DMS153 treated with DMSO at 0.1 percent for 48 hours (cell line): ENCODE results near the gene HOXC4.
A peak's percentile ranks its signal among the peaks of the same experiment; 100 is the strongest.

ENCODE experiments used
- DNase-seq: peaks from one replicate; lab custom pipeline; 2025; ENCODE audit not compliant: unreplicated experiment; lab: John Stamatoyannopoulos, UW

The HOXC4 gene

DNA sequence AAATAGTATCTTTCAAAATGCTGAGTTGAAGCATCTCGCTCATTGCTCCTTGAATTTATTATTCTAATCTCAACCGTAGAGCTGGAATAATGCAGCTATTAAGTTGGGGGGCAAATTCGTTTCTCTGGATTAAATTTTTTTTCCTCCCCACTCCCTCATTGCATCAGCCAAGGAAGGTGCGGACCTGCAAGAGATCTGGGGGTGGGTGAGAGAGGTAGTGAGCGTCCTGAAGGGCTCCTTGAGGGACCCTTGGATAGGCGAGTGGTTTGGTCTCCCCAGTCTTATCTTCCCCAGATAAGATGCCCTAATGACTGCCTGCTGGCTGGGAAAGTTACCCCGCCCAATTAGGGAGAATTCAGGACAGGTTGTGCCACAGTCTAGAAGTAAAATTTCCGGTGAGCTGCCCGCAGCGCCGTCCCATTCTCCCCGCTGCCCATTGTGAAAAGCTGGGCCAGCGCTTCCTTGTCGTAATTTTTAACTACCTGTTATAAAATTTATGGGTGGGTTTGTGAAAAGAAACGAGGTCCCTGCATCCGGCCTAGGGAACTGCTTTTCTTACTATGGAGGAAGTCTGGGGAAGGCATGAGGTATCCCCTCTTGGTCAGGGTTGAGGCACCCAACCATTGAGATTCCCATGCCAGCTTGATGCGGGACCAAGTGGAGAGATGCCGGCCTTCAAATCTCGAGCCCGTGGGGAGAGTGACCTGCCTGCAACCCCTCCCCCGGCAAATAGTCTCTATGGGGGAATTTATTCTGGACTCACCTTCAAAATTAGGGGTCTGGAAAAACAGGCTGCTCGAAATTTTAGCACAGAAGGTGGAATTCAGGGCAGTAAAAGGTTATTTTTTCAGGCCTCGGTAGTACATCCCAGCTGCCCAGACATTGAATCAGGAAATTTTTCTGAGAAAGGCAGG is 38.4 kb upstream of the HOXC4 start:
- no peak for DNase-seq

GRCh38 chr12:54016051-54016450 is 37.6 kb upstream of the HOXC4 start:
- no peak for DNase-seq

- no peak for DNase-seq
These were observed 37.1 kb upstream of the HOXC4 start for GRCh38 chr12:54016478-54016964.

DNA sequence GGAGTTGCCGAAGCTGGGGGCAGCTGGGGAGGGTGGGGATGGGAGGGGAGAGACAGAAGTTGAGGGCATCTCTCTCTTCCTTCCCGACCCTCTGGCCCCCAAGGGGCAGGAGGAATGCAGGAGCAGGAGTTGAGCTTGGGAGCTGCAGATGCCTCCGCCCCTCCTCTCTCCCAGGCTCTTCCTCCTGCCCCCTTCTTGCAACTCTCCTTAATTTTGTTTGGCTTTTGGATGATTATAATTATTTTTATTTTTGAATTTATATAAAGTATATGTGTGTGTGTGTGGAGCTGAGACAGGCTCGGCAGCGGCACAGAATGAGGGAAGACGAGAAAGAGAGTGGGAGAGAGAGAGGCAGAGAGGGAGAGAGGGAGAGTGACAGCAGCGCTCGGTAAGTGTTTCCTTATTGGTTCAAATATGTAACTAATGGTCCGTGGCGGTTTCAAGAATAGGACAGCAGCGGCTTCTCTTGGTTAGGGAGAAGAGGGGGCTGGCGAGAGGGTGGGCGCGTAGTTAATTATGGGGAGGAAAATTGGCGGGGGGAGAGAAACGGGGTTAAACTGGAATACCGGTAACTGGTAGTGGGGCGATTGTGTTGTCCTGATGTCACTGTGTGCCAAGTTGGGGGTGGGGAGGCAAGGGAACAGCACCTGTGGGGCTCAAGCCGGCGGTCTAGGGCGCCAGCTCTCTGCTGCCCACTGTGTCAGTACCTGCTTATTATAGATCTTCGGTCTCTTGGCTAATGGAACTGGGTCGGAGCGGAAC is 36.4 kb upstream of the HOXC4 start:
- peak; percentile 65 for DNase-seq

DNA sequence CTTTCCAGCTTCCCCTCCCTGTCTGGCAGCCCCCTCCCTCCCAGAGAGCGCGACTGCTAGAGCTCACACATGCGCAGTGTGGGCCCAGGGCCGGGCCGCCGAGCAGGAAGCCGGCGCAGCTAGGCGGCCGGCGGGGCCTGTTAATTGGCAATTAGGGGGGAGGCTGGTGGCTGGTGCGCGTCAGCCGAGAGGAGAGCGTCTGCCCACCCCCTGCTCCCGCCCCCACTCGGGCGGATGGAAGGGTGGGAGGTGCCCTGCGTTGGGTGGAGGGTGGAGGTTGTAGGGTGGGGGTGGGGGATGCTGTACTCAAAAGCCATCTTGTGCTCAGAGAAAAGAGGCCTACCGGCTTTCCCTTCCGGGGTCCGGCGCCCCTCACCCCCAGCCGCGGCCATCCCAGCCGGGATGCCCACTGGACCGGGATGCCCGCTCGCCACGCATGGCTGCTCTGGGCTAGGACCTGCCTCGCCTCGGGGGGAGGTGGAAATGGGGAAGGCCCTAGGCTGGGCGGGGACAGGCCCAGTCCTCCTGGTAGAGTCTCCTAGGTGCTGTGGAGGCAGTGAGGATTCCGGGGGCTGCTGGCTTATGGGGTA is 35.7 kb upstream of the HOXC4 start:
- peak; percentile 65 for DNase-seq

- no peak for DNase-seq
These were observed 35.1 kb upstream of the HOXC4 start for GRCh38 chr12:54018468-54018984.

GRCh38 chr12:54019091-54019811 is 34.4 kb upstream of the HOXC4 start:
- no peak for DNase-seq

- no peak for DNase-seq
These were observed 33.6 kb upstream of the HOXC4 start for GRCh38 chr12:54019924-54020590.

- DNase-seq: no peak
These were observed 32.8 kb upstream of the HOXC4 start for GRCh38 chr12:54020591-54021405.

DNA sequence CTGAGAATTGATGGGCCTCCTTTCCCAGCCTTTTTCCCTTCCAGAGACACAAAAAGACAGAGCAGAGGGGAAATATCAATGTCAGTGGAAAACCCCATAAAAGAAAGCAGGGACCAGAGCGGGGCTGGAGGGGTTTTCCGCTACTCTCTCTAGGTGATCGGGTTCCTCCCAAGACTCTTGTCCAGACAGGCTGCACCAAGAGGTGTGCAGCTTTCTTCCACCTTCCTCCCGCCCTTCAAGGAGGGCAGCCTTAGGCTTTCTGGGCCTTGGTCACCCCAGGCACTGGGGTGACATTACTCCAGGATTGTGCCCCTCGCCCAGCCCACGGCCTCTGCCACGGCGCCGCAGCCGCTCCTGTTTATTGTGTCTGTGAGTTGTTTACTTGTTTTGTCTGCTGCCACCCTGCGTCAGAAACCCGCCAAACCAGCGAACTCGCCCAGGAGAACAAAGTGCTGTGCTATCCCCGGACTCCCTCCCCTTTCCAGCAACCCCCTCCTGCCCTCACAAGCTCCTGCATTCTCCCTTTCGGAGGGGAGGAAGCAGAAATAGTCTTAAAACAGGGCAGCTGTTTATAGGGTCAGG is 32.1 kb upstream of the HOXC4 start:
- no peak for DNase-seq

DNA sequence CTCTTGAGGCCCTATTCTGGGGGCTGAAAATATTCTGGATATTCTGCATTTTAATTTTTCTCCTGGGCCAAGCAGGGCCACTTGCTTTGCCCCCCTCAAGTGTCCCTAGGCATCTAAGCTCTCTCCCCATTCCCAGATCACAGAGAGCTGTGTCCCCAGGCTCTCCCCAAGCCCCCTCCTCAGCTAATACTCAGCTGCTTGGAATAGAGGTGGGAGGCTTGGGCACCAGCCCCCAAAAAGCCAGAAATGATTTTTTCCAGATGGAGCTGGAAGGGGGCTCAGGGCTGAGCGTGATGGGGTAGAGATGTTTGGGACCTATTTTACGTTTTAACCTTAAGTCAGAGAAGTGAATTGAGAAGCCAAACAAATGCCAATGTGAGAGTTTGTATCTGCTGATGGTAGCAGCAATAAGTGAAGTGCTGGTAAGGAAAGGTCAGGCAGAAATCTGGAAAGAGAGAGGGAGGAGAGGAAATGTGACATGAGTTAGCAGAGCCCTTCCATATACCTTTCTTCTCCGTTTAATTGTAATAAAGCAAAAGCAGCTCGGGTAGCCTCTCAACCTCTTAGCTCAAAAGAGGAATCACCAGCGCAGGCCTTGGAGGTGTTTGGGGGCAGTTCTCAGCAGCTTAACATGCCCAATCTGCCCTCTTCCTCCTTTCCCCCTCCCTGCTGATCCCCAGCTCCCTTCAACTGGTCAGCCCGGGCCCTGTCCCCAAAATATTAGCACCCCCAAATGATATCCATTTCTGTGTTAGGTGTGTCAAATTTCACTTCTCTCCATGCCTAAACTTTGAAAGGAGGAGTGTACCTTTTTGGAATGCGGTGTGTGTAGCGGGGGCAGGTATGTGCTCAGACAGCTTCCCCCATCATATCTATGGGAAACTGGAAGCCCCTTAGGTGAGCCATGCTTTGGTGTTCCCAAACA is 30.4 kb upstream of the HOXC4 start:
- no peak for DNase-seq

GRCh38 chr12:54024127-54024526 is 29.5 kb upstream of the HOXC4 start:
- DNase-seq: no peak

- DNase-seq: no peak
These were observed 28.9 kb upstream of the HOXC4 start for GRCh38 chr12:54024581-54025305.

DNA sequence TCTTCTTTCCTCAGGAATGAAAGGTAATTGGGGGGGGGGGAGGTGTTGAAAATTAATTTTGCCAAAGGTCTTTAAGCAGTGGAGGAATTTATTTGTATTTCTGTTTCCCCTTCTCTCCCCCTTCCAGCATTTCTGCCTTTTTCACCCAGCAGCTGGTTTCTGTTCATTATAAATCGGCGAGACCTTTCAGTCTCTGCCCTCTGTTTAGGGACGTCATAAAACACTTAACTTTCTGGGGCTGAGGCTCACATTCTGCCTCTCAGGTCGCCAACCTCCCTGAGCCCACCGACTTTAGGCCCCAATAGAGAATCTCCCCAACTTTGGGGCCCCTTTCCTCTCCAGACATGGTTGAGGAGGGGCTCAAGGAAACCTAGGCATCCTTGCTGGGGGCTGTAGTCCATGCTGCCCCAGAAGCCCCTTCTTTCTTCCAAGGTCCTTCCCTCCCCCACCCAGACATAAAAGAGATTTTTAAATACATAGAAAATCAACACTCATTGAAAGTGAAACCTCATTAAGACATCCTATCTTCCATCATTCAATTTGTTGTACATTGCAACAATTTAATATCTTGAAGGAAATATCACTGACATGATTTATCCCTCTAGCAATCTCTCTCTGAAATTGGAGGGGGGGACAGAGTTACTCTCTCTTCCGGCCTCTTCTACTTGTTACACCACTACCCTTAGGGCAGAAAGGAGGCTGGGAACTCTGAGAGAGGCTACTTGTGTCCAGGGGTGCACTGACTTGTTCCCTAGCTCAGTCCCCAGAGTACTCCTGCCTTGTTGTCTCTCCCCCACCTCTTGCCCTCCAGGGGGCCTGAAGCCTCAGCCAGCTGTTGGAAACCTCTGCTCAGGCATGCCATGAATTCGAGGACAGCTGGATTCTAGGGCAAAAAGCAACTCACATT is 27.9 kb upstream of the HOXC4 start:
- no peak for DNase-seq

- no peak for DNase-seq
These were observed 26.8 kb upstream of the HOXC4 start for GRCh38 chr12:54026640-54027441.

GRCh38 chr12:54027442-54027786 is 26.2 kb upstream of the HOXC4 start:
- DNase-seq: no peak
